NCI-H1436 treated with DMSO at 0.1 percent for 48 hours (cell line): ENCODE measurements around the gene HMGB3.
"Not testable (repeated sequence)": the region's sequence is repeated elsewhere in the genome, so short reads cannot be mapped to it uniquely, and the experiment has no call there.

Experiments used
- DNase-seq: peaks from one replicate; lab custom pipeline; 2025; lab: John Stamatoyannopoulos, UW

Gene HMGB3

DNA sequence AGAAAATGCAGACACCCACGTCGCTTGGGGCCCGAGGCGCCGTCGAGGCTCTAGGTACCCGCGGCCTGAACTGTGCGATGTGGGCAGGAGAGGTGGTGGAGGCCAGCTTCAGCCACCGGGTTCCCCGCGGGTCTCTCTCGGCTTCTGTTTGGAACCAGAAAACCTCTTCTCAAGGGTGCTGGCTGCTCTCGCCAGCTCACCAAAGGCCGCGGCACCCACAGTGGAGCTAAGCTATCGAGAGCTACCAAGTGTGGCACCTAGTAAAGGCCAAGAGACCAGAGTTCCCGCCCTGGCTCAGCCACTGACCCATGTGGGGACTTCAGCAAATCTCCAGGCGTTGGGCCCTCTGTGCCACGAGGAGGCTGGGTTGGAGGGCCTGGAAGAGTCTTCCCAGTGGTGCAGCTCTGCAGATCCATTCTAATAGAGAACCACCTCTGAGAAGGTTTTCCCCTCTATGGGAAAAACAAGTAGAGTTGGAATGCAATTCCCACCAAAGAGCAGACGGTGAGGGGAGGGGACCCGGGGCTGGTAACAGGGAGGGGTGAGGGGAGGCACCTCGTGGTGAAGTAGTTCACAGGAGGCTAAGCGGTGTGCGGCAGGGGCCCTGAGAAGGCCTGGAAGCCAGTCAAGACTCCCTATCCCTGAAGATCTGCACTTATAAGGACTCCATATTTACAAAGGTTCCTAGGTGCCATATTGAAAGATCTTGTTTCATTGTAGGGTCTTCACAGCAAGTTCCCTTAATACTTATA lies 5.5 kb upstream of the HMGB3 start:
- DNase-seq: no peak

GRCh38 chrX:150980186-150980585 lies 2.9 kb upstream of the HMGB3 start:
- no peak for DNase-seq

DNA sequence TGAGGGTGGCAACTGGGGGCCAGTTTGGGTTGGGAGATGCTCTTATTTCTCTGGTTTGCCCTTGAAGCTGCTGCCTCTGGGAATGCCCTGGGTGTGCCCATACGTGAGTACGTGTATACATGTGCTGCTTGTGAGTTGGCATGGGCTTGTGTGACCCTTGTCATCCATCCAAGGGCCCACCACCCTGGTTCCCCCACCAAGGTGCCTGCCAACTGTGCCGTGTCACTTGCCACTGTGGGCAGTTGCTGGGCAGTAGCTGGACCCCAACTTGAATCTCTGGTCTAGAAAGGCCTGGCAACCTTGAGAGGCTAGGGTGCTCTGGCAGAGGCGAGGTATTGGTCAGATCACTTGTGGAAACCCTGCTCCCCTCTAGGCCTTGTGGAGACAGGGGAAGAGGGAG lies 2.4 kb upstream of the HMGB3 start:
- DNase-seq: no peak

- no peak for DNase-seq
Measured at GRCh38 chrX:150982235-150982787, 824 bp upstream of the HMGB3 start.

GRCh38 chrX:150983521-150984168 lies 510 bp downstream of the HMGB3 start:
- DNase-seq: no peak

GRCh38 chrX:150984169-150984824 lies 1.2 kb downstream of the HMGB3 start:
- no peak for DNase-seq

DNA sequence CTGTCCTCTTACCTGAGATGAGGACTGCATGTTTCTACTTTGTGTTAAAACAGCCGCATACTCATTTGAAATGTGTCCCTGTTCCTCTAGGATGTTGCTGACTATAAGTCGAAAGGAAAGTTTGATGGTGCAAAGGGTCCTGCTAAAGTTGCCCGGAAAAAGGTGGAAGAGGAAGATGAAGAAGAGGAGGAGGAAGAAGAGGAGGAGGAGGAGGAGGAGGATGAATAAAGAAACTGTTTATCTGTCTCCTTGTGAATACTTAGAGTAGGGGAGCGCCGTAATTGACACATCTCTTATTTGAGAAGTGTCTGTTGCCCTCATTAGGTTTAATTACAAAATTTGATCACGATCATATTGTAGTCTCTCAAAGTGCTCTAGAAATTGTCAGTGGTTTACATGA lies 4.6 kb downstream of the HMGB3 start:
- not testable (repeated sequence) for DNase-seq

- DNase-seq: no peak
Measured at GRCh38 chrX:150989420-150989819, 6.3 kb downstream of the HMGB3 start.

DNA sequence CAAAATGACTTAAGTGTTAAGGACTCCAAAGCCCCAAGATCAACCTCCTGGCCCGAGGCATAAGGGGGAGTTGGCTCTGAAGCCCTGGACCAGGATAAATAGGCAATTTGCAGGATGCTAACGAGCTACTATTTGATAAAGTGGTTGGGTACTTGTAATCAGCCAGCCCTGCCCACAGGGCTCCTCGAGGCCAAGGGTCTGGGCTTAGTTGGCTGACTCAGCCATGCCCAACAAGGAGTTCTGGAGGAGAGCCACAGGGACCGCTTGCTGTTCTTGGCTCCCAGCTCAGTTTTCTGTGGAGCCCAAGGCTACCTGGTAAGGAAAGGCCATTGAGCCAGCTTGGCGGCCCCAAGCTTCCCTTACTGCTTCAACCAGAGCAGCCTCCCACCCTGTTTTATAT lies 7.8 kb downstream of the HMGB3 start:
- DNase-seq: no peak

DNA sequence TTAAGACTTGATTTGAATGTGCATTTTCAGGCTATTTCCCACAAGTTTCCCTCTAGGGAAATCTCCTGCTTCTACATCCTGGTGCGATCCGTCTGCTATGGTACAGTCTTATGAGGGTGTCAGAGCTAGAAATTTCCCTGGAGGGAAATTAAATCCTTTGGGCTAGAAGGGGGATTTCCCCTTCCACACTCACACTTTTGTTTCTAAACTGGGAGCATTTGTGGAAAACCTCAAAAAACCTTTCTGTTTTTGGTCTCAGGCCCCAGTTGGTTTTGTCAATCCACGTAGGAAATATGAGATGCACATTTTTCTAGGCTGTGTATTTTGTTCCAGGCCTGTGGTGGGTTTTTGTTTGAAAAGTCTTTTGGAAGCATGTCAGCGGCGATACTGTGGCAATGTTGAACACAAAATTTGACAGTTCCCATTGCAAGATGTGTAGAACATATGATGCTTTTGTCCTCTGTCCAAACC lies 17.8 kb downstream of the HMGB3 start:
- no peak for DNase-seq

GRCh38 chrX:151004085-151004484 lies 20.9 kb downstream of the HMGB3 start:
- DNase-seq: no peak

DNA sequence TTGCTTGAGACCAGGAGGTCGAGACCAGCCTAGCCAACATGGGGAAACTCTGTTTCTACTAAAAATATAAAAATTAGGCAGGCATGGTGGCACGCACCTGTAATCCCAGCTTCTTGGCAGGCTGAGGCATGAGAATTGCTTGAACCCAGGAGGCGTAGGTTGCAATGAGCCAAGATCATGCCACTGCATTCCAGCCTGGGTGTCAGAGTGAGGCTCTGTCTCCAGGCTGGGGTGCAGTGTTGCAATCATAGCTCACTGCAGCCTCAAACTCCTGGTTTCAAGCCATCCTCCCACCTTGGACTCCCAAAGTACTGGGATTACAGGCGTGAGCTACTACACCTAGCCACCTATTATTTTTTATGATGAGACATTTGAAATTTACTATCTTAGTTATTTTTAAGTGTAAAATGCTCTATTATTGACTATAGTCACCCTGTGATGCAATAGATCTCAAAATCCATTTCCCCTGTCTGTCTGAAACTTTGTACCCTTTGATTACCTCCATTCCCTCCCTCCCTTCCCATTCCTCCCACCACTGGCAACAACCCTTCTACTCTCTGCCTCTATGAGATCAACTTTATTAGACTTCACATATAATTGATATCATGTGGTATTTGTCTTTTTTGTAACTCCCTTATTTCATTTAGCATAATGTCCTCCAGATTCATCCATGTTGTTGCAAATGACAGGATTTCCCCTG lies 23.4 kb downstream of the HMGB3 start:
- DNase-seq: no peak

- DNase-seq: no peak
Measured at GRCh38 chrX:151009582-151009981, 26.4 kb downstream of the HMGB3 start.

- DNase-seq: no peak
Measured at GRCh38 chrX:151013164-151013743, 30.1 kb downstream of the HMGB3 start.

- no peak for DNase-seq
Measured at GRCh38 chrX:151015684-151016083, 32.5 kb downstream of the HMGB3 start.

DNA sequence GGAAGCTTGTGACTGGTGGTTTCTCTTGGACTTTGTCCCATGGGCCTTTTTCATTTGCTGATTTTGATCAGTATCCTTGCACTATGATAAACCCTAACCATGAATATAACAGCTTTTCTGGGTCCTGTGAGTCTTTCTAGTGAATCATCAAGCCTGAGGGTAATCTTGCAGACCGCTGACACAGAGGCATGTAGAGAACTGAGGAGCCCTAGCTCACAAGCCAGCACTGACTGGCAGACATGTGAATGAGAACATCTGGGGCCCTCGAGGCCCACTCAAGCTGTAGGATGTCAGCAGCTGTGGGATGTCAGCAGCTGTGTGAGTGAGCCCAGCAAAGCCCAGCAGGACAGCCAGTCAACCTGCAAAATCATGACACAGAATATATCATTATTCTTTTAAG lies 36.7 kb downstream of the HMGB3 start:
- DNase-seq: no peak

GRCh38 chrX:151030845-151031244 lies 47.7 kb downstream of the HMGB3 start:
- no peak for DNase-seq

DNA sequence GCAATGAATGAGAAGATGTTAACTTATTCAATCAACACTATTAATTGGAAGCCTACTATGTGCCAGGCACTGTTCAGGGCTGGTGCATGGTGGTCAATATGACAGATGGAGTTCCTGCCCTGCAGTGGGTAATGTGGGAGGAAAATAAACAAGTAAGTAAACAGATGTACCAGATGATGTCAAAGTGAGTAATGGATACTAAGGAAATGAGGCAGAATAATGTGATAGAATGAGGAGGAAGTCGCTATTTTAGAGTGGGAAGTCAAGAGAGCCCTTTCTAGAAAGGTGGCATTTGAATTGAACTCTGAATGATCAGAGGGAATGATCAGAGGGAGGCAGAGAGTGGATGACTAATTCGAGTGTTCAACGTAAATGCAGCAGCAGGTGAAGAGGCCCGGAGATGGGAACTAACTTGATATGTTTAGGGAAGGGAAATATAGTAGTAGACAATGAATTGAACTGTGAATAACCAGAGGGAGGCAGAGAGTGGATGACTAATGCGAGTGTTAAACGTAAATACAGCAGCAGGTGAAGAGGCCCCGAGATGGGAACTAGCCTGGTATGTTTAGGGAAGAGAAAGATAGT lies 48.3 kb downstream of the HMGB3 start:
- DNase-seq: no peak

GRCh38 chrX:151039351-151039750 lies 56.2 kb downstream of the HMGB3 start:
- no peak for DNase-seq
